K562 (cell line): ENCODE results near the gene MBLAC2.

Source experiments
- CBX3 ChIP-seq, 2 experiments: IDR thresholded peaks; 1 replicate in 1 of 2; 2 replicates in 1 of 2; pipeline ENCODE4 v1.6.1; 2012; ENCODE audit warnings: inconsistent platforms in 2 of 2, low read length in 2 of 2, borderline replicate concordance in 1 of 2, control low read depth in 1 of 2
- CBX5 ChIP-seq: IDR thresholded peaks from 2 replicates; pipeline ENCODE4 v1.6.1; 2014; ENCODE audit warnings: low read depth, borderline replicate concordance
- JUN ChIP-seq, 2 experiments: sonication (generic) in 1 of 2; formaldehyde crosslinking in 1 of 2; IDR thresholded peaks; 2 replicates each; pipeline versions ENCODE4 v1.6.1 to v1.8.0; 2012 to 2022; ENCODE audit warnings: borderline replicate concordance in 2 of 2, mild to moderate bottlenecking in 2 of 2, improper control_type of control experiment in 1 of 2, low read depth in 1 of 2, low read length in 1 of 2, missing genetic modification reagents in 1 of 2
- RAD21 ChIP-seq, 2 experiments: fragments of 250-450 bp in 1 of 2; fragments of 450-650 bp in 1 of 2; sonication (Bioruptor Pico) in 1 of 2; formaldehyde crosslinking in 1 of 2; IDR thresholded peaks in 1 of 2; conservative IDR thresholded peaks in 1 of 2; 2 replicates each; pipeline versions ENCODE4 v1.4.0 to v1.8.0; 2020 to 2022; ENCODE audit warnings: mild to moderate bottlenecking in 2 of 2, moderate library complexity in 1 of 2
- RBM14 ChIP-seq: fragments of 200-400 bp; formaldehyde crosslinking; IDR thresholded peaks from 2 replicates; pipeline ENCODE4 v1.6.1; 2018; ENCODE audit warnings: low read depth, mild to moderate bottlenecking, low read length, moderate library complexity, borderline replicate concordance; ENCODE audit not compliant: insufficient read depth
- SRF ChIP-seq, 2 experiments: fragments of 250-450, 450-650 bp in 1 of 2; sonication (Bioruptor Pico) in 1 of 2; sonication (generic) in 1 of 2; formaldehyde crosslinking; IDR thresholded peaks; 2 replicates each; pipeline versions ENCODE4 v1.5.0 to v1.5.1; 2020 to 2022; ENCODE audit warnings: mild to moderate bottlenecking in 1 of 2, missing genetic modification reagents in 1 of 2
- SUPT5H ChIP-seq: fragments of 450-650 bp; IDR thresholded peaks from 2 replicates; pipeline ENCODE4 v1.6.1; 2016
- TF ChIP-seq, protein P1 (sequence below): sonication (generic); formaldehyde crosslinking; IDR thresholded peaks from 2 replicates; pipeline ENCODE4 v1.9.0; 2022; ENCODE audit warnings: mild to moderate bottlenecking, missing genetic modification reagents
- TF ChIP-seq, protein P2 (sequence below): sonication (generic); formaldehyde crosslinking; IDR thresholded peaks from 2 replicates; pipeline ENCODE4 v1.8.1; 2023; ENCODE audit warnings: mild to moderate bottlenecking, missing genetic modification reagents
- TF ChIP-seq, protein P3 (sequence below), 3 experiments: IDR thresholded peaks in 2 of 3; conservative IDR thresholded peaks in 1 of 3; 2 replicates each; pipeline ENCODE4 v1.5.1; 2011 to 2012; ENCODE audit warnings: low read length in 3 of 3, mild to moderate bottlenecking in 3 of 3, control low read depth in 2 of 3, improper control_type of control experiment in 1 of 3, inconsistent platforms in 1 of 3, low read depth in 1 of 3, mixed read lengths in 1 of 3, moderate library complexity in 1 of 3; ENCODE audit not compliant: insufficient read depth in 2 of 3

DNA sequence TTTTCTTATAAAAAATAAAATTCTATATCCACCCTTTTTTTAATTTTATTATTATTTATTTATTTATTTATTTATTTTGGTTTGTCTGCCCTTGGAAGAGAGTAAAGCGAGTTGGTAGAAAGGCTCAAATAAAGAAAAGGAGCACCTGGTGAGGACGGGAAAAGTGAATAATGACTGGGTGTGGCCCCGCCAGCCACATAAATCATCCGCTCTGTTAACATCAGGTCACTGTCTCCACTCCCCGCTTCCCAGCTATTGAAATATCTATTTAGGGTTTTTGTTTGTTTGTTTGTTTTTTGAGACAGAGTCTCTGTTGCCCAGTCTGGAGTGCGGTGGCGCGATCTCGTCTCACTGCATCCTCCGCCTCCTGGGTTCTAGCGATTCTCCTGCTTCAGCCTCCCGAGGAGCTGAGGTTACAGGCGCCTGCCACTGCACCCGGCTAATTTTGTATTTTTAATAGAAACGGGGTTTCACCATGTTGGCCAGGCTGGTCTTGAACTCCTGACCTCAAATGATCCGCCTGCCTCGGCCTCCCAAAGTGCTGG, 937 bp upstream of the MBLAC2 start:
- TF ChIP-seq RAD21 (CRISPR knock-in tag; conservative IDR thresholded peaks at IDR 0.05 in 1 of 2, IDR thresholded peaks at IDR 0.05 in 1 of 2) (no peak), CBX3 (IDR thresholded peaks at IDR 0.05; ENCODE audit: borderline replicate concordance in 1 of 2, low read length in 2 of 2) (no peak), SRF (CRISPR knock-in tag; IDR thresholded peaks at IDR 0.05) (no peak), CBX5 (no peak), JUN (IDR thresholded peaks at IDR 0.05; ENCODE audit: borderline replicate concordance, low read depth, low read length) (no peak), JUN (CRISPR knock-in tag; IDR thresholded peaks at IDR 0.05; ENCODE audit: borderline replicate concordance) (no peak), SUPT5H (no peak), RBM14 (no peak)
- TF ChIP-seq, protein P1, sequence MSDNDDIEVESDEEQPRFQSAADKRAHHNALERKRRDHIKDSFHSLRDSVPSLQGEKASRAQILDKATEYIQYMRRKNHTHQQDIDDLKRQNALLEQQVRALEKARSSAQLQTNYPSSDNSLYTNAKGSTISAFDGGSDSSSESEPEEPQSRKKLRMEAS, result no peak
- TF ChIP-seq, protein P2, sequence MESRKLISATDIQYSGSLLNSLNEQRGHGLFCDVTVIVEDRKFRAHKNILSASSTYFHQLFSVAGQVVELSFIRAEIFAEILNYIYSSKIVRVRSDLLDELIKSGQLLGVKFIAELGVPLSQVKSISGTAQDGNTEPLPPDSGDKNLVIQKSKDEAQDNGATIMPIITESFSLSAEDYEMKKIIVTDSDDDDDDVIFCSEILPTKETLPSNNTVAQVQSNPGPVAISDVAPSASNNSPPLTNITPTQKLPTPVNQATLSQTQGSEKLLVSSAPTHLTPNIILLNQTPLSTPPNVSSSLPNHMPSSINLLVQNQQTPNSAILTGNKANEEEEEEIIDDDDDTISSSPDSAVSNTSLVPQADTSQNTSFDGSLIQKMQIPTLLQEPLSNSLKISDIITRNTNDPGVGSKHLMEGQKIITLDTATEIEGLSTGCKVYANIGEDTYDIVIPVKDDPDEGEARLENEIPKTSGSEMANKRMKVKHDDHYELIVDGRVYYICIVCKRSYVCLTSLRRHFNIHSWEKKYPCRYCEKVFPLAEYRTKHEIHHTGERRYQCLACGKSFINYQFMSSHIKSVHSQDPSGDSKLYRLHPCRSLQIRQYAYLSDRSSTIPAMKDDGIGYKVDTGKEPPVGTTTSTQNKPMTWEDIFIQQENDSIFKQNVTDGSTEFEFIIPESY, result no peak
- TF ChIP-seq, protein P3, sequence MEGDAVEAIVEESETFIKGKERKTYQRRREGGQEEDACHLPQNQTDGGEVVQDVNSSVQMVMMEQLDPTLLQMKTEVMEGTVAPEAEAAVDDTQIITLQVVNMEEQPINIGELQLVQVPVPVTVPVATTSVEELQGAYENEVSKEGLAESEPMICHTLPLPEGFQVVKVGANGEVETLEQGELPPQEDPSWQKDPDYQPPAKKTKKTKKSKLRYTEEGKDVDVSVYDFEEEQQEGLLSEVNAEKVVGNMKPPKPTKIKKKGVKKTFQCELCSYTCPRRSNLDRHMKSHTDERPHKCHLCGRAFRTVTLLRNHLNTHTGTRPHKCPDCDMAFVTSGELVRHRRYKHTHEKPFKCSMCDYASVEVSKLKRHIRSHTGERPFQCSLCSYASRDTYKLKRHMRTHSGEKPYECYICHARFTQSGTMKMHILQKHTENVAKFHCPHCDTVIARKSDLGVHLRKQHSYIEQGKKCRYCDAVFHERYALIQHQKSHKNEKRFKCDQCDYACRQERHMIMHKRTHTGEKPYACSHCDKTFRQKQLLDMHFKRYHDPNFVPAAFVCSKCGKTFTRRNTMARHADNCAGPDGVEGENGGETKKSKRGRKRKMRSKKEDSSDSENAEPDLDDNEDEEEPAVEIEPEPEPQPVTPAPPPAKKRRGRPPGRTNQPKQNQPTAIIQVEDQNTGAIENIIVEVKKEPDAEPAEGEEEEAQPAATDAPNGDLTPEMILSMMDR (IDR thresholded peaks at IDR 0.05 in 2 of 3, conservative IDR thresholded peaks at IDR 0.05 in 1 of 3; ENCODE audit: insufficient read depth in 2 of 3, low read depth in 1 of 3, low read length in 3 of 3), result no peak
